GM19467 (cell line): ENCODE results near the gene ERF.
A peak's percentile ranks its signal among the peaks of the same experiment; 100 is the strongest.

Experiments
- ATAC-seq: cut with Tn5 transposase; IDR thresholded peaks from one replicate; pipeline ENCODE4 v1.9.1; 2021; ENCODE audit warnings: mild to moderate bottlenecking, moderate library complexity; ENCODE audit not compliant: unreplicated experiment

ERF gene

DNA sequence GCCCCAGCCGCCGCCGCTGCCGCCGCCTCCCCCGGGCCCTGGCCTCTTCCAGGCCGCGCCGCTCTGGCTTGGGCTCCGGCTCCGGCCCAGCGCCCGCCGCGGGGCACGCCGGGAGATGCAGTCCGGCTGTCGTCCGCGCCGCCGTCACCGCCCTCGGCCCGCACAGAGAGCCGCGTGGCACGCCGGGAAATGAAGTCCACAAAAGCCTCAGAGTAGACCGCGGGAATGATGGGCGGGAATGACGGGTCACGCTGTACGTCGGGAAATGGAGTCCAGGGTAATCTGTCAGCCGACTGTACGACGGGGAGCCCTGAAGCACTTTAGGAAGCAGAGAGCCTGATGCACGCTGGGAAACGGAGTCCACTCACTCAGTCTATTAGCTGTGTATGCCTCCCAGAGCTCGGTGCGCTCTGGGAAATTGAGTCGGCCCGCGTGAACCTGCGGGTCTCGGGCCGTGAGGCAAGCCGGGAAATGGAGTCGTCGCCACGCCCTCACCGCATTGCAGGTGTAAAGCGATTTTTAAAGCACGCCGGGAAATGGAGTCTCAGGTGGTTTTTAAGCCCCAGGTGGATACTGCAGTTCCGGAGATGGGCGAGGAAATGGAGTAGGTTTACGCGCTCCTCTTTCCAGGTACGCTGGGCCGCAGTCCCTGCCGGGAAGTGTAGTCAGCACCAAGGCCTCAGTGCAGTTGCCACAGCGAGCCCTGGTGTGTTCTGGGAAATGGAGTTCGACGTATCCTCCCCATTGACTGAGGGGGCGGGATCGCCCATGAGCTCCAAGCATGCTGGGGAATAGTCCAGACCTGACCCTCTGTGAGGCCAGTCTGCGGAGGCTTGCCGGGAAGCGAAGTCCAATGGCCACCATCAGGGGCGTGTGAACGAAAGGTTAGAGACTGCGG lies 12.2 kb downstream of the ERF start, which contains the start of gene GSK3A:
GSK3A (minus strand) TSS at position 91 of the 898 bp plus-strand sequence. CDS start 137 bp downstream, outside the sequence.
- peak; percentile 55 for ATAC-seq

DNA sequence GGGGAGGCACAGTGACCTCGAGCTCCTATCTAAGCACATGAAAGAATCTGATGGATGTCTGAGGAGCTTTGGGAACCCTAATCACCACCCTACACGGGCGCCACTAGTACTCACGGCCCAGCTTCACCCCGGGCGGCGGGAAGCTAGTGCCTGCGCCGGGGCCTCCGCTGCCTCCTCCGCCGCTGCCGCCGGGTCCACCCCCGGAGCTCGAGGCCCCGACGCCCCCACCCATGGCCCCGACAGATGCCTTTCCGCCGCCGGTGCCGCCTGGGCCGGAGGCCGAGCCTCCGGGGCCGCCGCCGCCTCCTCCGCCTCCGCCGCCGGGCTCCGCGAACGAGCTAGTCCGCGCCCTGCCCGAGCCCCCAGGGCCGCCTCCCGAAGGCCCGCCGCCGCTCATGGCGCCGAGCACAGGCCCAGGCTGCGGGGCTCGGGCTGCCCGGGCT lies 12.8 kb downstream of the ERF start:
- no peak for ATAC-seq

DNA sequence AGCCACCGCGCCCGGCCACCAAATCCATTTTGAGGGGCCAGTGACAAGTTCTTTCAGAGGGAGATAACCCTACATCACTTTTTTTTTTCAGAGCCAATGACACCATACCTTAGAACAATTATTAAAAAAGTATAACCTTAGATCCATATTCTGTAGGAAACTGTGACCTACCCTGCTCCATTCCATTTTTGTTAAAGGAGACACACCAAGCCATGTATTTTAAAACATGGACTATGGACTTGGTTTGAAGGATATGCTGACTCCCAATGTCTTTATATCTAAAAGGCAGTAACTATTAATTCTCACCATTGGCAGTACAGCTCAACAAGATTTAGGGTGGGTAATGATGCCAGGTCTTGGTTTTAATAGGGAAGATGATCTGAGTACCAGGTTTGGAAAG lies 13.6 kb downstream of the ERF start:
- ATAC-seq: no peak

DNA sequence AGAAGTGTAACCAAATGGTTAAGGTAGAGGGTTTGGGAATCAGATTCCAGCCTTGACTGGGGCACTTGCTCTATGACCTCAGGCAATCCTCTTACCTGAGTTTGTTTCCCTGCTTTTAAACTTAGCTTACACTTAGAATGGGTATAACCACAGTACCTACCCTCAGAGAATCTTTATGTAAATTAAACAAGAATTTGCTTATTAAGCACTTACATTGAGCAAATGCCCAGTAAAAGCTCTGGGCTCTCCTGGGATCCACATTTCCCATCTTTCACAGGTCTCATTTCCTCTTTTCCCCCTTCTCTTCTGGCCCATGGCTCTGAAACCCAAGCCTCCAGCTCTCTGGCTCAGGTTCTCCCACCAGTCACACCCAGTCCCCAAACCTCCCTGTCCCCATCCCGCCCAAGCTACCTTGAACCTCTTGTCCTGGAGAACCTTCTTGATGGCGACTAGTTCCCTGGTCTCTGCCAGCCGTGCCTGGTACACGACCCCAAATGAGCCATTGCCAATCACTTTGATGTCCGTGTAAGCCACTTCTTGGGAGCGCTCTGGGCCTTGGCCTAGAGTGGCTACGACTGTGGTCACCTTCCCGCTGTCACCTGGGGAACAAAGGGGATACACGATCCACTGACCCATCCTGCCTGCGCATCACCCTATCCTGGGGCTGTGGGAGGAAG lies 15.2 kb downstream of the ERF start:
- ATAC-seq: no peak

DNA sequence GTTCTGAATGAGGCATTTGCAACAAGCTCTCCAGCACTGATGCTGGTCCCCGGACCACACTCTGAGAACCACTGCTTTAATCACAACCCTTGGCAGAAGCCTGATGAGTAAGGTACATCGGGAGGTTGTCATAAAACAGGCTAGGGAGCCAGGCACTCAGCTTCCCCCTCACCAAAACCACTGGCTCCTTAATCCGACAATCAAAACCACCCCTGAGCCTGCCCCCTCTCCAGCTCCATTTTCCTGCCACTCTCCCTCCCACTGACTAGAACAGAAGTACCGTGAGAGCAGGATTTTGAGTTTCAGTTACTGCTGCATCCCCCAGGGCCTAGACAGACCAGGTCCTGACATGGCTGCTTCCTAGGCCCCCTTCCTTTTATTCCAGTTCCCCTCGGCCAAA lies 19.7 kb downstream of the ERF start:
- ATAC-seq: no peak

DNA sequence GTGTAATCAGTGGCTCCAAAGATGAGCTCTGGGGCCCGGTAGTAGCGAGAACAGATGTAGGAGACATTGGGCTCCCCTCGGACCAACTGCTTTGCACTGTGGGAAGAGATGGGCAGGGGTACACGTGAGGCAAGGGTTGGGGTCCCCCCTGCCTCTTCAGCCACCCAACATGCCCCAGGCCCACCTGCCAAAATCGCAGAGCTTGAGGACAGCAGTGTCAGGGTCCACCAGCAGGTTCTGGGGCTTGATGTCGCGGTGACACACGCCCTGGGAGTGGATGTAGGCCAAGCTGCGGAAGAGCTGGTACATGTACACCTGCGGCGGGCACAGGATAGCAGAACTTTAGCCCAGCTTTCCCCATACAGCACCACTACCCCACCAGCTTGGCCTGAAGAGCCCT lies 20.6 kb downstream of the ERF start:
- ATAC-seq: no peak

DNA sequence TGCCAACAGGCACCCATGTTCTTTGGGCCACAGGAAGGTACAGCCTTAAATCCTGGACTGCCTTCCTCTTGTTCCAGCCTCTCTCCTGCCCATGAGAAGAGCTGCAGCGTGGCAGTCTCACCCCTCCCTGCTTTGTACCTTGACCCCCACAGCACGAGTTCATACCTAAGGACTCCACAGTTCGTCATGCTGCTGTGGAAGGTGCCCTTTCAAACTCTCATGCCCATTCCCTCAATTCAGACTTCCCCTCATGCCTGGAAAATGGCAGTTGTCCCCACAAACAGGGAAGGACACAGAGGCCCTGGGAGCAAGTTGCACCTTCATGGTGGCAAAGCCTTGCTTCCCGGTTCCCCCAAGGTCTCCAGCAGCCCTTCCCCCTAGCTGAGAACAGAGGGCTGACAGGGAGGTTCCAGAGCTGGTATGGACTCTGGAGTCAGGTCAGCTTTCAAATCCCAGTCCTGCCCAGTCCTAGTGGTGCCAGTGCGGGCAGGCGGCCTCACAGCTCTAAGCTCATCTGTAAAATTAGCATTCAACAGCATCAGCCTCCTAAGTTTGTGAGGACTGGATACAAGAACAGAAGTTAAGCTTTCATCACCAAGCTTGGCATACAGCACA lies 21.1 kb downstream of the ERF start:
- ATAC-seq: no peak

DNA sequence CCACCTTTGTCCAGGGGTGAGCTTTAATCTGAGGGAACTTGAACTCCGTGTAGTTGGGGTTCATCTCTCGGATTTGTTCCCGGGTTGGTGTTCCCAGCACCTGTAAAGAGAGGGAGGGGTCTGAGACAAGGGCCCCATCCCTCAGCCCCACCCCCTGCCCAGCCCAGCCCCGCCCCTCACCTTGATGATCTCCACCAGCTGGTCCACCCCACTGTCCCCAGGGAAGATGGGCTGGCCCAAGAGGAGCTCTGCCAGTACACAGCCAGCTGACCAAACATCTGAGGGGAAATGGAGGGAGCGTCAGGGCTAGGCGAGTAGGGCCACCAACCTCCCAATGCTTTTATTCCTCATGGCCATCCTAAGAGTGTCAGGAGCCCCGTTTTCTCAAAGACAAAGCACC lies 21.8 kb downstream of the ERF start:
- no peak for ATAC-seq

DNA sequence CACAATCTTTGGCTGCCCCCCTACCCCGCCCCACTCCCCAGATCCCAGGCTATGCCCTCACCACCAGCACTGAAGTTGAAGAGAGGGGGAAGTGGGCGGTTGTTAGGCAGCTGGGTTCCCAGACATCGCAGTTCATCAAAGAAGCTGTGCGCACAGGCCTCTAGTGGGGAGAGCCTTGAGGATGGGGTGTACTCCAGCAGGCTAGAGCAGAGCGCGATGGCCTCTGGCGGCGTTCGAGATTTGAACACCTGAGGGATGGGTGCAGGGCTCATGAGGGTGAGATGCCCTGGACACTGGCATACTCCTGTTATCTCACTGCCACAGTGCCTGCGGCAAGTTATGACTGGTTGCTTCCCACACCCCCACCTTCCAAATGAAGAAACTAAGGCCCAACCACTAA lies 22.5 kb downstream of the ERF start:
- ATAC-seq: no peak

DNA sequence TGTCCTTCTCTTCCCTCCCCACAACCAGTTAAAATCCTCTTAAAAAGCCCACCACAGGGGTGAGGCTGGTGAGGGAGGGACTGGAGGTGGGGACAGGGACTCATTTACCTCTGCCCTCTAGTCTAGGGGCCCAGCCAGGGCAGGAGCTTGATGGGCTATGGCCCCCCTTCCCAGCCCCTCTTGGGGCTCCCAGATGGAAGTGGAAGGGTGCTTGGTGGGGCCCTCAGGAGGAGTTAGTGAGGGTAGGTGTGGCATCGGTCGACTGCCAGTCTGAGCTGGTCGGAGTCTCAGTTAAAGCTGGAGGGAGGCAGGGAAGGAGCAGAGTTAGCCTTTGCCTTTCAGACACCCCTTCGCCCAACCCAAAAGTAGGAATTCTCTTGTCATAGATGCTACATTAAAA lies 24.4 kb downstream of the ERF start:
- ATAC-seq: no peak

DNA sequence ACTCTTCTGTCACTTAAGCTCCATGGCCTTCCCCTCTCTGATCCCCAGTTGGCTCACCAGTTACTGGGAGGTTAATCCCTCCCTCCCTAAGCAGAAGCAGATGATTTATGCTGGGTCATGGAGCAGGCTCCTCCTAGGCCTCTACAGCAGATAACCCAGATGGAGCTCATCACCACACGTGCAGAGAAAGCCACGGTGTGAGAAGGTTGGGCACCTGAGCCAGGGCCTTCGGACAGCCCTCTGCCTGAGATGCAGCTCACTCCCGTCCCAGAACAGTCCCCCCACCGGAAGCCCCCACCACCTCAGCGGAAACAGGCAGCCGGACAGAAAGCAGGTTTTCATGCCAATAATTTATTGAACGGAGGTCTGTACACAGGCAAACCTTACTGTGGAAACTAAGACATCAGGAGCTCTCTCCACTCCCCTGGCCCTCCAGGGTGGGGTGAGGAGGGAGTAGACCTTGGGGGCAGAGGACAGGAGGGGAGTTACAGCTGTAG lies 25.0 kb downstream of the ERF start:
- no peak for ATAC-seq

DNA sequence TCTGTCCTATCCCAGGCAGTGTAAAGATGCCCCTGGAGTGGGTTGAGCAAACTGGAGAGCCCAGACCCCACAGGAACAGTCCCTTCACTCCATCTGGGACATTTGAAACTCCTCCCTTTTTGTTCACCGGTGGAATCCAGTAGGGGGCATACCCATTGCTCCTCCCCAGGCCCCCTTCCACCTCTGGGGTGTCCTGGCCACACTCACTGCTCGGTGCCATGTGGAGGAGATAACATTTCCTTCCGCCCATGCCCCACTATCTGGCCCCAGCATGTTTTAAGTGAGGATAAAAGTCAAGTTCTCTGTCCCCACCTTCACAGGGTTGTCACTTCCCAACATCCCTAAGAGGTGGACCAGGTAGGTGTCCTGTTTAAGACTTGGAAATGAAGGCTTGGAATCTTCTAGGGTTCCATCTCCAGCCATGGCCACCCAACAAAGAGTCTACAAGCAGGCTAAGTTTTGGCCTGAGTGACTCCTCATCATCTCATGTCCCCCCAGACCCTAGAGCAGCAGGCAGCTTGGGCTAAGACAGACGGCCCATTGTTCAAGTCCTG lies 25.6 kb downstream of the ERF start:
- no peak for ATAC-seq

DNA sequence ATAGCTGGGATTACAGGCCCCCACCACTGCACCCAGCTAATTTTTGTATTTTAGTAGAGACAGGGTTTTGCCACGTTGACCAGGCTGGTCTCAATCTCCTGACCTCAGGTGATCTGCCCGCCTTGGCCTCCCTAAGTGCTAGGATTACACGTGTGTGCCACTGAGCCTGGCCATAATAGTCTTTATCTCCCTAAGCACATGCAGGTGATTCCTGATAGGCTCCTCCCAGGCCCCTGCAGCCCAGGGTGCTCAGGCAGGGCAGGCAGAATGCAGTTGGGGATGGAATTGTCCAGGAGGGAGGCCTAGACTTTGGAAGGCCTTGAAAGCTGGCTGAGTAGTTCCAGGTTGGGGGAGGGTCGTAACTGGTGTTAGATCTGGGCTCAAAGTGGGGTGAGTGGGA lies 26.3 kb downstream of the ERF start:
- no peak for ATAC-seq

DNA sequence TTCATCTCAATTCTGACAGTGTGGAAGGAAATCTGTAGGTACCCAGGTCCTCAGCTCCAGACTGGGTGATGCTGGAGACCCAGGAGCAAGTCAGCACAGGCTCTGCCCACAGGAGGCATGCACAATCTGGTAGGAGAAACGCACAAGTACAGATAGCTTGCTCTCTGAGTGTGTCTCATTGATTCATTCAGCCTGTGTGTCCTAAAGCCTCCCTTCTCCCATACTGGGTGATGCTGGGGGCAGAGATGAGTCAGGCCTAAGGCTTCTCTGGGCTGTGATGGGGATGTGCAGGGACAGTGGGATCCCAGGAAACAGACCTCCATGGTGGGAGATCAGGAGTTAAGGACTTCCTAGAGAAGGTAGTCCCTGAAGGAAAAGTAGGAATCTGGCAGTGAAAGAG lies 28.0 kb downstream of the ERF start:
- ATAC-seq: no peak

DNA sequence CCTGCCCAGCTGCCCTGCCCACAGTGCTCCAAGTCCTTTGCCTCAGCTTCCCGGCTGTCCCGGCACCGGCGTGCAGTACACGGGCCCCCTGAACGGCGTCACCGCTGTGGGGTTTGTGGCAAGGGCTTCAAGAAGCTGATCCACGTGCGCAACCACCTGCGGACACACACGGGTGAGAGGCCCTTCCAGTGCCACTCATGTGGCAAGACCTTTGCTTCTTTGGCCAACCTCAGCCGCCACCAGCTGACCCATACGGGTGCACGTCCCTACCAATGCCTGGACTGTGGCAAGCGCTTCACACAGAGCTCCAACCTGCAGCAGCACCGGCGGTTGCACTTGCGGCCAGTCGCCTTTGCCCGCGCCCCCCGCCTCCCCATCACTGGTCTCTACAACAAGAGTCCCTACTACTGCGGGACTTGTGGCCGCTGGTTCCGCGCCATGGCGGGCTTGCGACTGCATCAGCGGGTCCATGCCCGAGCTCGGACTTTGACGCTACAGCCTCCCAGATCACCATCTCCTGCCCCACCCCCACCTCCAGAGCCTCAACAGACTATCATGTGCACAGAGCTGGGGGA lies 29.1 kb downstream of the ERF start:
- no peak for ATAC-seq

DNA sequence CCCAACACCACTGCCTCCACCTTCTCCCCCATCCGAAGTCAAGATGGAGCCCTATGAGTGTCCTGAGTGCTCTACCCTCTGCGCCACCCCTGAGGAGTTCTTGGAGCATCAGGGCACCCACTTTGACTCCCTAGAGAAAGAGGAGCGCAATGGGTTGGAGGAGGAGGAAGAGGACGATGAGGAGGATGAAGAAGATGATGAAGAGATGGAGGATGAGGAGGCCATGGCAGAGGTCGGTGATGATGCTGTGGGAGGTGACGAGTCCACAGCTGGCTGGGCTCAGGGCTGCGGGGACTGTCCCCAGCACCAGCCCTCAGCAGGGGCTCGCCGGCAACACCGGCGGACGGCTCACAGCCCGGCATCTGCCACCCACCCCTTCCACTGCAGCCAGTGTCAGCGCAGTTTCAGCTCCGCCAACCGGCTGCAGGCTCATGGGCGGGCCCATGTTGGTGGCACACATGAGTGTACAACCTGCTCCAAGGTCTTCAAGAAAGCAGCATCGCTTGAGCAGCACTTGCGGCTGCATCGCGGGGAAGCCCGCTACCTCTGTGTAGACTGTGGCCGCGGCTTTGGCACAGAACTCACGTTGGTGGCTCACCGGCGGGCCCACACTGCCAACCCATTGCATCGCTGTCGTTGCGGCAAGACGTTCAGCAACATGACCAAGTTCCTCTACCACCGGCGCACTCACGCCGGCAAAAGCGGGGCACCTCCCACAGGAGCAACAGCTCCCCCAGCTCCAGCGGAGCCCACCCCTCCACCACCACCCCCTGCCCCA lies 29.8 kb downstream of the ERF start:
- no peak for ATAC-seq

DNA sequence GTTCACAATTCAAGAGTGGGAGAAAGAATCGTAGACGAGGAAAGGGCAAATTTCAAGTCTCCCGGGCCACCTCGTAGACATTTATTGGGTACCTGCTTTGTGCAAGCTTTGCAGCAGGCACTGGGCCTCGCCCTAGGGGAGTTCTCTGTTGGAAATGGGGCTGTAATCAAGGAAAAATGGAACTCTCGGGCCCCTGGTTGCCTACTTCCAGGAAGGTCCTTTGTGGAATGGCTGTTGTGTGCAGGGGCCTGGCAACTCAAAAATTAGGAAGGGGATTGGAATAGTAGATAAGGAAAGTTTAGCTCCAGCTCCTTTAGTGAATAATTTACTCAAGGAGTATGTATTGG lies 34.2 kb downstream of the ERF start:
- ATAC-seq: no peak

DNA sequence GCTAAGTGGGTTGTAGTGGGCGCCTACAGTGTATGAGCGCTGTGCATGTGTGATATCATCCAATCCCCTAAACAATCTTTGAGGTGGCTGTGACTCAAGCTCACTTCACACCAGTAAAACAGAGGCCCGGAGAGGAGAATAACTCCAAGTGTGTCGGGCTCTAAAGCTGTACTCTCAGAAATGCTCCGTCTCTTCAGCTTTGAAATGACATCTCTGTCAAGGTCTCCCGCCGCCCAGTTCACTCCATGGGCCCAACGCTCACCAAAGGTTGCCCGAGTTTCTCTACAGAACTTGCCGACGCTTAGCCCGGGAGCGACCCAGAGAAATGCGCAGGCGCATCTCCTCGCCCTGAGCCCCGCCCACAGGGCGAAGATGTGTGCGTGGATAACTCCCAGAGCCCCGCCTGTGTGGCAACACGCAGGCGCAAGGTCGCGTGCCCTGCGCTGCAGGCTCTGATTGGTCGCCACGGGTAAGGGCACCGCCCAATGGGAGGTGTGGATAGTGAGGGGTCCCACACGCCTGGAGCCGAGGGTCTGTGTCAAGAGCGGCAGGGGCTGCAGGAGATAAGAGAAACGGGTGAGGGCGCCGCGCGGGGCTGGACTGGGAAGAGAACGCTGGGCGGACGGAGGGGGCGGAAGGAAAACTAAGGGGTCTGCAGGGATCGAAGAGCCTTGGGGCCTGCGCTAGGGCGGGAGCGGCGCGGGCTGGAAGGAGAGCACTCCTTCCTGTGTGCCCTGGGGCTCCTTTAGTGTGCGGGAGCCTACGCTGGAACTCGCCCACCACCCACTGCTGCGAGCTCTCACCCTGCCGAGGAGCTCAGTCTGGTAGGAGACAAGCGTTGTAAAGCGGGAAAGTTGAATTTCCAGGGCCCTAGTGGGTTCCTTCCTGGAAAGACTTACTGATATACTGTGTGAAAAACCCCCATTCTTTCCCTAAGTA lies 34.8 kb downstream of the ERF start, which contains the start of gene ZNF526:
ZNF526 (plus strand) TSS at position 501 of the 939 bp plus-strand sequence. CDS start 4,092 bp downstream, outside the sequence.
- ATAC-seq: peak; percentile 75
